Activated CD8-positive, alpha-beta memory T cell treated with anti-CD3 and anti-CD28 coated beads, Interleukin-2, amount 50 U/mL, for 1 hour (primary cell): ENCODE results near the gene SYT1.
"Not testable (repeated sequence)": the region's sequence is repeated elsewhere in the genome, so short reads cannot be mapped to it uniquely, and the experiment has no call there.

Experiments
- DNase-seq: peaks from one replicate; pipeline ENCODE4 v3.0.0-alpha.2; 2020; ENCODE audit errors: extremely low read depth

Gene SYT1

GRCh38 chr12:78968226-78968625 is 103.7 kb downstream of the SYT1 start:
- DNase-seq: no peak

- no peak for DNase-seq
These were observed 105.5 kb downstream of the SYT1 start for GRCh38 chr12:78970041-78970440.

GRCh38 chr12:78977304-78977867 is 112.8 kb downstream of the SYT1 start:
- no peak for DNase-seq

GRCh38 chr12:78994168-78994791 is 129.7 kb downstream of the SYT1 start:
- no peak for DNase-seq

- no peak for DNase-seq
These were observed 135.9 kb downstream of the SYT1 start for GRCh38 chr12:79000501-79000900.

GRCh38 chr12:79001404-79001803 is 136.8 kb downstream of the SYT1 start:
- DNase-seq: no peak

- DNase-seq: no peak
These were observed 141.7 kb downstream of the SYT1 start for GRCh38 chr12:79006306-79006705.

- DNase-seq: no peak
These were observed 144.0 kb downstream of the SYT1 start for GRCh38 chr12:79008591-79008990.

GRCh38 chr12:79012636-79013035 is 148.1 kb downstream of the SYT1 start:
- DNase-seq: no peak

GRCh38 chr12:79016181-79016580 is 151.6 kb downstream of the SYT1 start:
- DNase-seq: no peak

GRCh38 chr12:79019672-79020071 is 155.1 kb downstream of the SYT1 start:
- no peak for DNase-seq

- no peak for DNase-seq
These were observed 155.5 kb downstream of the SYT1 start for GRCh38 chr12:79020106-79020505.

- no peak for DNase-seq
These were observed 156.4 kb downstream of the SYT1 start for GRCh38 chr12:79021021-79021420.

- no peak for DNase-seq
These were observed 158.7 kb downstream of the SYT1 start for GRCh38 chr12:79023261-79023660.

GRCh38 chr12:79023784-79024183 is 159.2 kb downstream of the SYT1 start:
- no peak for DNase-seq

- DNase-seq: no peak
These were observed 169.2 kb downstream of the SYT1 start for GRCh38 chr12:79033788-79034187.

GRCh38 chr12:79044748-79045147 is 180.2 kb downstream of the SYT1 start:
- not testable (repeated sequence) for DNase-seq

- DNase-seq: not testable (repeated sequence)
These were observed 180.7 kb downstream of the SYT1 start for GRCh38 chr12:79045149-79045703.

GRCh38 chr12:79046021-79046420 is 181.4 kb downstream of the SYT1 start:
- DNase-seq: no peak

- no peak for DNase-seq
These were observed 184.4 kb downstream of the SYT1 start for GRCh38 chr12:79048962-79049361.

- no peak for DNase-seq
These were observed 188.8 kb downstream of the SYT1 start for GRCh38 chr12:79053394-79053793.

- no peak for DNase-seq
These were observed 191.5 kb downstream of the SYT1 start for GRCh38 chr12:79055926-79056674.

GRCh38 chr12:79056775-79057174 is 192.2 kb downstream of the SYT1 start:
- DNase-seq: no peak
